OCI-LY3 (cell line): ENCODE results near the gene ERC2.

Experiments
- EZH2phosphoT487 ChIP-seq: fragments of 200-600 bp; shearing (Covaris generic); IDR thresholded peaks from 2 replicates; pipeline ENCODE4 v1.6.1; 2018; ENCODE audit warnings: antibody characterized with exemption, mixed run types, low read depth
- TF ChIP-seq, protein P1 (sequence below): fragments of 200-600, 300-600 bp; sonication (generic); IDR thresholded peaks from 2 replicates; pipeline ENCODE4 v1.5.1; 2014; ENCODE audit warnings: antibody characterized with exemption, low read length, low read depth

GRCh38 chr3:56253941-56254665 lies 214.2 kb downstream of the ERC2 start:
- TF ChIP-seq EZH2phosphoT487: no peak
- TF ChIP-seq, protein P1, sequence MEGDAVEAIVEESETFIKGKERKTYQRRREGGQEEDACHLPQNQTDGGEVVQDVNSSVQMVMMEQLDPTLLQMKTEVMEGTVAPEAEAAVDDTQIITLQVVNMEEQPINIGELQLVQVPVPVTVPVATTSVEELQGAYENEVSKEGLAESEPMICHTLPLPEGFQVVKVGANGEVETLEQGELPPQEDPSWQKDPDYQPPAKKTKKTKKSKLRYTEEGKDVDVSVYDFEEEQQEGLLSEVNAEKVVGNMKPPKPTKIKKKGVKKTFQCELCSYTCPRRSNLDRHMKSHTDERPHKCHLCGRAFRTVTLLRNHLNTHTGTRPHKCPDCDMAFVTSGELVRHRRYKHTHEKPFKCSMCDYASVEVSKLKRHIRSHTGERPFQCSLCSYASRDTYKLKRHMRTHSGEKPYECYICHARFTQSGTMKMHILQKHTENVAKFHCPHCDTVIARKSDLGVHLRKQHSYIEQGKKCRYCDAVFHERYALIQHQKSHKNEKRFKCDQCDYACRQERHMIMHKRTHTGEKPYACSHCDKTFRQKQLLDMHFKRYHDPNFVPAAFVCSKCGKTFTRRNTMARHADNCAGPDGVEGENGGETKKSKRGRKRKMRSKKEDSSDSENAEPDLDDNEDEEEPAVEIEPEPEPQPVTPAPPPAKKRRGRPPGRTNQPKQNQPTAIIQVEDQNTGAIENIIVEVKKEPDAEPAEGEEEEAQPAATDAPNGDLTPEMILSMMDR: no peak
